K562 (cell line): ENCODE data around the gene SDSL. TPM values are rescaled to one million over a fixed set of nuclear protein-coding genes. Genes with fewer than 3 reads are reported as not detected.

ENCODE experiments used
- ATAC-seq: fragments of 200-7000 bp; cut with Tn5 transposase; 3 replicates; pipeline ENCODE4 v1.9.1; 2020; ENCODE audit warnings: moderate library complexity
- BruUV-seq: library from RNA; stranded (reverse); fragments of 400-500 nt; replicated peaks from 2 replicates; lab custom pipeline; 2021; lab: Mats Ljungman, UMichigan
- CTCF ChIA-PET: fragments of 300-600 bp; formaldehyde crosslinking; extraction: SDS; loops from one replicate; lab custom pipeline; 2021; ENCODE audit warnings: low intra/inter-chr PET ratio; lab: Yijun Ruan, JAX
- POLR2A ChIA-PET: fragments of 300-600, 350-650 bp; sonication (Branson Sonifier 250); formaldehyde crosslinking; extraction: SDS; loops from one replicate; lab custom pipeline; 2021; ENCODE audit warnings: antibody characterized with exemption, inconsistent platforms; lab: Yijun Ruan, JAX
- DNase-seq, 4 experiments: peaks; one replicate each; pipeline versions ENCODE4 v3.0.0 to v3.0.0-alpha.2; 2011 to 2018; ENCODE audit warnings: low spot score in 3 of 4, mixed read lengths in 3 of 4; ENCODE audit errors: extremely low read depth in 1 of 4
- FAIRE-seq: peaks from 2 replicates; lab custom pipeline; 2011; peaks lifted over from hg19 to GRCh38; lab: Jason Lieb, UNC
- H2AFZ ChIP-seq: 2 replicates; pipeline ENCODE4 v1.6.0; 2011; ENCODE audit warnings: low read depth, low read length, control low read depth, inconsistent platforms
- H3K27ac ChIP-seq: fragments of 200-600 bp; 3 replicates; pipeline ENCODE4 v1.8.0; 2011; ENCODE audit warnings: low read depth, mild to moderate bottlenecking, control low read depth, inconsistent platforms, low read length, moderate library complexity, mixed read lengths; ENCODE audit errors: extremely low read depth
- H3K27me3 ChIP-seq, 2 experiments: fragments of 300-600 bp in 1 of 2; 2 replicates in 1 of 2; 3 replicates in 1 of 2; pipeline versions ENCODE4 v1.6.0 to v1.8.0; 2011; ENCODE audit warnings: inconsistent platforms in 2 of 2, low read length in 2 of 2, mild to moderate bottlenecking in 1 of 2, mixed read lengths in 1 of 2, moderate library complexity in 1 of 2; ENCODE audit not compliant: control insufficient read depth in 2 of 2, insufficient read depth in 2 of 2
- H3K36me3 ChIP-seq: fragments of 300-600 bp; 3 replicates; pipeline ENCODE4 v1.8.0; 2011; ENCODE audit warnings: mild to moderate bottlenecking, low read length, inconsistent platforms; ENCODE audit not compliant: control insufficient read depth, insufficient read depth
- H3K4me1 ChIP-seq, 2 experiments: fragments of 200-600 bp in 1 of 2; replicated peaks in 1 of 2; 2 replicates in 1 of 2; 3 replicates in 1 of 2; pipeline versions ENCODE4 v1.5.1 to v1.8.0; 2011; ENCODE audit warnings: inconsistent platforms in 2 of 2, low read length in 2 of 2, mild to moderate bottlenecking in 1 of 2, mixed read lengths in 1 of 2, moderate library complexity in 1 of 2; ENCODE audit not compliant: control insufficient read depth in 2 of 2, insufficient read depth in 2 of 2
- H3K4me2 ChIP-seq: 2 replicates; pipeline ENCODE4 v1.6.1; 2011; ENCODE audit warnings: low read length, control low read depth, inconsistent platforms, mixed read lengths; ENCODE audit not compliant: insufficient read depth
- H3K4me3 ChIP-seq: fragments of 200-600 bp; sonication (generic), shearing (Covaris generic); 2 replicates; pipeline ENCODE4 v1.5.1; 2016; ENCODE audit warnings: control low read depth, inconsistent platforms
- H3K79me2 ChIP-seq: fragments of 200-600 bp; 3 replicates; pipeline ENCODE4 v1.8.0; 2011; ENCODE audit warnings: low read length, inconsistent platforms; ENCODE audit not compliant: control insufficient read depth, insufficient read depth
- H3K9ac ChIP-seq, 2 experiments: 2 replicates each; pipeline versions ENCODE4 v1.6.0 to v1.6.1; 2011; ENCODE audit warnings: low read depth in 2 of 2, low read length in 2 of 2, control low read depth in 1 of 2, inconsistent platforms in 1 of 2, mild to moderate bottlenecking in 1 of 2, mixed read lengths in 1 of 2; ENCODE audit not compliant: insufficient read depth in 1 of 2
- H3K9me1 ChIP-seq: one replicate; pipeline ENCODE4 v1.6.0; 2011; ENCODE audit warnings: inconsistent platforms, mild to moderate bottlenecking, low read length, moderate library complexity; ENCODE audit not compliant: control insufficient read depth, insufficient read depth
- H3K9me3 ChIP-seq: replicated peaks from 2 replicates; pipeline ENCODE4 v1.5.1; 2011; ENCODE audit warnings: low read depth, low read length, inconsistent platforms; ENCODE audit not compliant: control insufficient read depth, insufficient read depth
- H4K20me1 ChIP-seq: replicated peaks from 2 replicates; pipeline ENCODE4 v1.6.1; 2011; ENCODE audit warnings: low read length, inconsistent platforms, mixed read lengths; ENCODE audit not compliant: control insufficient read depth, insufficient read depth
- CEBPZ ChIP-seq: fragments of 150-350 bp; IDR thresholded peaks from 2 replicates; pipeline ENCODE4 v1.6.1; 2014; ENCODE audit warnings: low read depth, mild to moderate bottlenecking, low read length, borderline replicate concordance
- CREB1 ChIP-seq, 2 experiments: sonication (generic) in 1 of 2; formaldehyde crosslinking in 1 of 2; IDR thresholded peaks; 2 replicates each; pipeline versions ENCODE4 v1.6.1 to v1.8.0; 2012 to 2022; ENCODE audit warnings: inconsistent platforms in 1 of 2, mild to moderate bottlenecking in 1 of 2, missing genetic modification reagents in 1 of 2, moderate library complexity in 1 of 2
- MYNN ChIP-seq, 2 experiments: sonication (generic); formaldehyde crosslinking in 1 of 2; IDR thresholded peaks; 2 replicates each; pipeline versions ENCODE4 v1.5.0 to v1.6.1; 2016 to 2020; ENCODE audit warnings: antibody characterized with exemption in 1 of 2, missing genetic modification reagents in 1 of 2
- NFXL1 ChIP-seq: fragments of 450-650 bp; formaldehyde crosslinking; IDR thresholded peaks from 2 replicates; pipeline ENCODE4 v1.4.0; 2021; ENCODE audit warnings: mild to moderate bottlenecking
- POLR2B ChIP-seq: fragments of 450-650 bp; IDR thresholded peaks from 2 replicates; pipeline ENCODE4 v1.6.1; 2018; ENCODE audit warnings: low read depth; ENCODE audit not compliant: partially characterized antibody
- RBM17 ChIP-seq: fragments of 200-400 bp; formaldehyde crosslinking; IDR thresholded peaks from 2 replicates; pipeline ENCODE4 v1.6.1; 2017; ENCODE audit warnings: low read depth, mild to moderate bottlenecking, low read length, borderline replicate concordance
- RBM34 ChIP-seq: fragments of 200-400 bp; formaldehyde crosslinking; IDR thresholded peaks from 2 replicates; pipeline ENCODE4 v1.6.1; 2018; ENCODE audit warnings: low read length, borderline replicate concordance; ENCODE audit not compliant: insufficient read depth
- SMARCE1 ChIP-seq: fragments of 450-650 bp; IDR thresholded peaks from 2 replicates; pipeline ENCODE4 v1.7.1; 2016; ENCODE audit warnings: mild to moderate bottlenecking
- ZBTB5 ChIP-seq: fragments of 450-650 bp; IDR thresholded peaks from 2 replicates; pipeline ENCODE4 v1.6.1; 2017; ENCODE audit warnings: antibody characterized with exemption
- WGBS: fragments of 100-300 bp; shearing (Covaris generic); methylation state at CpG from one replicate; pipeline ENCODE4 v1.1.6; 2016; ENCODE audit warnings: low coverage, mixed read lengths; ENCODE audit not compliant: insufficient coverage; ENCODE audit errors: missing lambda C conversion rate; 5-methylcytosine and 5-hydroxymethylcytosine counted together
- in situ Hi-C: fragments of 300-500 bp; cut with MboI; formaldehyde crosslinking; loops from 4 replicates; pipeline ENCODE4 v1.15.0; 2018; ENCODE audit warnings: inconsistent platforms, mixed read lengths
- intact Hi-C: fragments of 100-400 bp; cut with micrococcal nuclease; formaldehyde crosslinking; loops from 2 replicates; pipeline ENCODE4 v1.14.2; 2022
- polyA plus RNA-seq, 8 experiments: library from polyadenylated mRNA; depleted of rRNA in 4 of 8; stranded (reverse) in 5 of 8; unstranded in 3 of 8; fragments of >200 nt; fragmentation: Nextera tagmentation in 2 of 8; fragmentation: Illumina TruSeq in 1 of 8; extraction: Ambion mirVana in 2 of 8; extraction: Trizol in 1 of 8; gene quantifications; 2 replicates each; pipeline versions ENCODE4 v1.2.1 to v1.2.3, GENCODE V29; 2011 to 2014; ENCODE audit warnings: inconsistent platforms in 1 of 8, missing spikeins in 1 of 8
- total RNA-seq, 7 experiments: library from RNA; depleted of rRNA in 6 of 7; stranded (reverse); fragments of >200 nt in 6 of 7; fragmentation: Illumina TruSeq in 2 of 7; extraction: Trizol in 2 of 7; gene quantifications; 2 replicates each; pipeline versions ENCODE4 v1.2.1 to v1.2.3, GENCODE V29; 2011 to 2021; ENCODE audit warnings: low replicate concordance in 1 of 7

SDSL gene
- total and polyA plus RNA-seq, 9 of the 15 experiments (the other 6 are each of a cell fraction or from before 2014, with no cell fraction given): 0.31 to 11.0 (median 7.4) TPM

GRCh38 chr12:113472191-113473121 is 50.3 kb downstream of the SDSL start (continued):
- TF ChIP-seq CEBPZ: no peak

GRCh38 chr12:113473400-113473799 is 51.2 kb downstream of the SDSL start:
- no peak overlapping the region for H2AFZ ChIP-seq
- WGBS: 5% methylated on average over 5 of the region's 6 CpGs
- H3K4me1 ChIP-seq: peaks cover 0 to 16% of the 10 kb centered on the region in 2 experiments; a peak in 2 of 5 replicates
- no peak overlapping the region for H3K4me2 ChIP-seq
- ChIA-PET CTCF (no interaction called here), POLR2A (interaction anchor here (0.7 to 1.1 kb wide), 3 partner anchors 7 to 17 kb away, joined by 3 to 4 read pairs (median 3); no protein-coding TSS in a partner anchor)
- intact Hi-C loops (no loop called here), in situ Hi-C loops (no loop called here)
- peaks cover 16% of the 10 kb centered on the region for H4K20me1 ChIP-seq
- H3K79me2 ChIP-seq: no peaks in the 10 kb centered on the region
- H3K9me1 ChIP-seq: no peaks in the 10 kb centered on the region
- no TSS peak for BruUV-seq
- no peak for FAIRE-seq
- no peak for DNase-seq
- no peaks in the 10 kb centered on the region for H3K9me3 ChIP-seq
- ATAC-seq: no peak
- no peak overlapping the region for H3K27ac ChIP-seq
- H3K36me3 ChIP-seq: no peaks in the 10 kb centered on the region
- no peak overlapping the region for H3K4me3 ChIP-seq
- H3K27me3 ChIP-seq: peaks cover 71 to 89% of the 10 kb centered on the region in 2 experiments
- no peak overlapping the region for H3K9ac ChIP-seq
- TF ChIP-seq ZBTB5: no peak
- no peak for TF ChIP-seq POLR2B
- no peak for TF ChIP-seq MYNN (IDR thresholded peaks at IDR 0.05)
- TF ChIP-seq MYNN (CRISPR knock-in tag; IDR thresholded peaks at IDR 0.05): no peak
- TF ChIP-seq NFXL1: no peak
- TF ChIP-seq RBM17: no peak
- TF ChIP-seq CREB1 (IDR thresholded peaks at IDR 0.05): no peak
- no peak for TF ChIP-seq CREB1 (CRISPR knock-in tag; IDR thresholded peaks at IDR 0.05)
- TF ChIP-seq SMARCE1: no peak
- no peak for TF ChIP-seq RBM34
